IMR-90 (cell line): ENCODE results near the gene HIPK3. TPM values are rescaled to one million over a fixed set of nuclear protein-coding genes. Genes with fewer than 3 reads are reported as not detected.

ENCODE experiments used
- ATAC-seq: fragments of 200-7000 bp; cut with Tn5 transposase; 2 replicates; pipeline ENCODE4 v1.9.1; 2020; ENCODE audit warnings: low read depth, mild to moderate bottlenecking, moderate library complexity
- BruUV-seq: library from RNA; stranded (reverse); fragments of 400-500 nt; replicated peaks from 2 replicates; lab custom pipeline; 2021; lab: Mats Ljungman, UMichigan
- CTCF ChIA-PET: fragments of 300-600 bp; formaldehyde crosslinking; extraction: SDS; loops from one replicate; lab custom pipeline; 2021; ENCODE audit warnings: antibody characterized with exemption; lab: Yijun Ruan, JAX
- POLR2A ChIA-PET: fragments of 300-600 bp; sonication (Branson Sonifier 250); formaldehyde crosslinking; loops from one replicate; lab custom pipeline; 2022; ENCODE audit warnings: antibody characterized with exemption; ENCODE audit not compliant: unreplicated experiment; lab: Charles Lee
- DNase-seq: peaks from one replicate; pipeline ENCODE4 v3.0.0; 2013
- H2AFZ ChIP-seq: replicated peaks from 2 replicates; pipeline ENCODE3; 2013; ENCODE audit warnings: low read length, mild to moderate bottlenecking; ENCODE audit not compliant: poor library complexity
- H2AK5ac ChIP-seq: 2 replicates; pipeline ENCODE4 v1.6.1; 2013; ENCODE audit warnings: low read depth, low read length, inconsistent platforms
- H2AK9ac ChIP-seq: replicated peaks from 2 replicates; pipeline ENCODE3; 2013; ENCODE audit warnings: mild to moderate bottlenecking, low read depth, low read length, moderate library complexity; ENCODE audit not compliant: poor library complexity
- H2BK120ac ChIP-seq: 2 replicates; pipeline ENCODE4 v1.6.1; 2013; ENCODE audit warnings: low read depth, low read length, inconsistent platforms
- H2BK15ac ChIP-seq: 3 replicates; pipeline ENCODE4 v1.6.1; 2013; ENCODE audit warnings: low read depth, low read length, inconsistent platforms
- H2BK20ac ChIP-seq: 2 replicates; pipeline ENCODE4 v1.6.1; 2013; ENCODE audit warnings: low read depth, mild to moderate bottlenecking, inconsistent platforms, low read length, moderate library complexity
- H2BK5ac ChIP-seq: 2 replicates; pipeline ENCODE4 v1.6.1; 2013; ENCODE audit warnings: mild to moderate bottlenecking, low read depth, low read length, inconsistent platforms; ENCODE audit not compliant: poor library complexity, severe bottlenecking
- H3K14ac ChIP-seq: replicated peaks from 2 replicates; pipeline ENCODE4 v1.6.1; 2013; ENCODE audit warnings: low read depth, low read length, inconsistent platforms
- H3K18ac ChIP-seq: 2 replicates; pipeline ENCODE4 v1.6.1; 2013; ENCODE audit warnings: low read depth, low read length, control low read depth
- H3K23ac ChIP-seq: 2 replicates; pipeline ENCODE4 v1.6.1; 2013; ENCODE audit warnings: low read depth, low read length, inconsistent platforms
- H3K27ac ChIP-seq: 2 replicates; pipeline ENCODE4 v1.5.1; 2013; ENCODE audit warnings: mild to moderate bottlenecking, control low read depth, low read length; ENCODE audit not compliant: insufficient read depth
- H3K27me3 ChIP-seq: 2 replicates; pipeline ENCODE4 v1.6.1; 2013; ENCODE audit warnings: low read length; ENCODE audit not compliant: control insufficient read depth, insufficient read depth
- H3K36me3 ChIP-seq: 2 replicates; pipeline ENCODE4 v1.6.1; 2013; ENCODE audit warnings: low read length, mixed read lengths; ENCODE audit not compliant: control insufficient read depth, insufficient read depth
- H3K4ac ChIP-seq: 2 replicates; pipeline ENCODE4 v1.6.1; 2013; ENCODE audit warnings: low read depth, low read length, inconsistent platforms
- H3K4me1 ChIP-seq: 2 replicates; pipeline ENCODE4 v1.6.1; 2013; ENCODE audit warnings: low read length, mixed read lengths; ENCODE audit not compliant: control insufficient read depth, insufficient read depth
- H3K4me2 ChIP-seq: 2 replicates; pipeline ENCODE4 v1.6.1; 2013; ENCODE audit warnings: low read depth, mild to moderate bottlenecking, control low read depth, low read length, moderate library complexity
- H3K4me3 ChIP-seq: 2 replicates; pipeline ENCODE4 v1.5.1; 2013; ENCODE audit warnings: low read depth, mild to moderate bottlenecking, control low read depth, low read length, moderate library complexity; ENCODE audit not compliant: insufficient read depth
- H3K56ac ChIP-seq: 2 replicates; pipeline ENCODE4 v1.6.1; 2013; ENCODE audit warnings: low read length, inconsistent platforms; ENCODE audit not compliant: insufficient read depth; ENCODE audit errors: extremely low read depth
- H3K79me1 ChIP-seq, 2 experiments: 2 replicates each; pipeline ENCODE4 v1.6.1; 2013; ENCODE audit warnings: low read length in 2 of 2, inconsistent platforms in 1 of 2, low read depth in 1 of 2
- H3K9ac ChIP-seq: 2 replicates; pipeline ENCODE4 v1.6.1; 2013; ENCODE audit warnings: low read depth, low read length, control low read depth
- H3K9me1 ChIP-seq: 2 replicates; pipeline ENCODE4 v1.6.1; 2013; ENCODE audit warnings: low read length, inconsistent platforms; ENCODE audit not compliant: insufficient read depth
- H3K9me3 ChIP-seq: 2 replicates; pipeline ENCODE4 v1.6.1; 2013; ENCODE audit warnings: low read length; ENCODE audit not compliant: control insufficient read depth, insufficient read depth
- H4K20me1 ChIP-seq: 2 replicates; pipeline ENCODE4 v1.6.1; 2013; ENCODE audit warnings: low read length, inconsistent platforms; ENCODE audit not compliant: insufficient read depth
- H4K5ac ChIP-seq: 2 replicates; pipeline ENCODE4 v1.6.1; 2013; ENCODE audit warnings: mild to moderate bottlenecking, low read depth, low read length, control low read depth
- H4K8ac ChIP-seq, 2 experiments: 2 replicates each; pipeline ENCODE4 v1.6.1; 2013; ENCODE audit warnings: low read depth in 2 of 2, low read length in 2 of 2, control low read depth in 1 of 2, inconsistent platforms in 1 of 2
- H4K91ac ChIP-seq: 2 replicates; pipeline ENCODE4 v1.6.1; 2013; ENCODE audit warnings: low read depth, low read length, inconsistent platforms; ENCODE audit not compliant: insufficient read depth
- CEBPB ChIP-seq: IDR thresholded peaks from 2 replicates; pipeline ENCODE4 v1.6.1; 2012; ENCODE audit warnings: low read depth, low read length, improper control_type of control experiment
- RFX5 ChIP-seq: IDR thresholded peaks from 2 replicates; pipeline ENCODE4 v1.8.0; 2012; ENCODE audit warnings: low read depth, mild to moderate bottlenecking, low read length, moderate library complexity
- WGBS, 2 experiments: methylation state at CpG; one replicate each; pipeline versions ENCODE4 v1.1.5 to v1.1.7; 2013; ENCODE audit warnings: missing lambda C conversion rate in 2 of 2; ENCODE audit not compliant: insufficient read length in 1 of 2; ENCODE audit errors: extremely low coverage in 2 of 2; 5-methylcytosine and 5-hydroxymethylcytosine counted together
- dilution Hi-C: fragments of 300-500 bp; cut with HindIII; formaldehyde crosslinking; loops from one replicate; pipeline ENCODE4 v1.14.3; 2018; ENCODE audit warnings: low sequenced_read_pairs; ENCODE audit not compliant: unreplicated experiment
- in situ Hi-C: fragments of 300-500 bp; cut with MboI; formaldehyde crosslinking; loops from 3 replicates; pipeline ENCODE4 v1.14.3; 2019; ENCODE audit warnings: low sequenced_read_pairs, inconsistent platforms, mixed read lengths
- intact Hi-C: fragments of 100-400 bp; cut with micrococcal nuclease; formaldehyde crosslinking; loops from 2 replicates; pipeline ENCODE4 v1.10.0; 2022
- polyA plus RNA-seq, 3 experiments: library from polyadenylated mRNA; depleted of rRNA; stranded (reverse); fragments of >200 nt; gene quantifications; 2 replicates each; pipeline ENCODE4 v1.2.3, GENCODE V29; 2012; ENCODE audit warnings: low replicate concordance in 1 of 3
- total RNA-seq: library from RNA; depleted of rRNA; stranded (reverse); fragments of >200 nt; gene quantifications from 2 replicates; pipeline ENCODE4 v1.2.3, GENCODE V29; 2012
- TF ChIP-seq, protein P1 (sequence below): conservative IDR thresholded peaks from 2 replicates; pipeline ENCODE4 v1.5.1; 2012; ENCODE audit warnings: mild to moderate bottlenecking, low read depth, low read length, improper control_type of control experiment
- TF ChIP-seq, protein P2 (sequence below): fragments of 150-350 bp; IDR thresholded peaks from 2 replicates; pipeline ENCODE4 v1.6.1; 2017; ENCODE audit warnings: mild to moderate bottlenecking, antibody characterized with exemption, low read length, low read depth

HIPK3 gene
- total and polyA plus RNA-seq, 2 of the 4 experiments (the other 2 are of a cell fraction), result 8.3 to 103 TPM

DNA sequence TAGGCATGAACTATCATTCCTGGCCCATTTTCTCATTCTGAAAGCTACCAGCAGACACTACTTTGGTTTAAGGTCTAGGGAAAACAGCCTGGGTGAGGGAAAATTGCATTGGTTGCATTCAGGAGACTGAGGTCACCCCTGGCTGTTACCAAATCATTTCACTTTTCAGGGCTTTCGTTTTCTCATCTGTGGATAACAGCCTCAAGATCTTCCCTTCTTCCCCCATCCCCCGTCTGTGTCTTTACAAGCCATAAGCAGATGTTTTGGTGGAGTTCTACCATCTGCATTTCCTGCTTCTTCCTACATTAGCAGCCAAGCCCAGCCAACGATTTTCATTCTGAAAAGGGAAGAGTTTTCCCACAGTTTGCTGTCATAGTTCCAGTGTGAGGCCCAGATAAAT is 130.4 kb downstream of the HIPK3 start:
- Histone ChIP-seq H2BK5ac (no peak overlapping the region), H3K4me3 (no peak overlapping the region), H3K14ac (no peak overlapping the region), H3K36me3 (no peaks in the 10 kb centered on the region; the same call in 1 of the 2 replicates), H2AK5ac (no peak overlapping the region), H3K4me1 (no peaks in the 10 kb centered on the region), H3K9me3 (no peaks in the 10 kb centered on the region), H4K8ac (no peak overlapping the region), H3K9ac (no peak overlapping the region), H3K4ac (no peak overlapping the region), H3K27ac (no peak overlapping the region), H3K9me1 (no peaks in the 10 kb centered on the region), H2BK120ac (no peak overlapping the region), H3K18ac (no peak overlapping the region), H3K27me3 (no peaks in the 10 kb centered on the region), H4K20me1 (no peaks in the 10 kb centered on the region), H2AFZ (no peak overlapping the region), H4K91ac (no peak overlapping the region), H2AK9ac (no peak overlapping the region), H3K23ac (no peak overlapping the region), H3K79me1 (peaks cover 0 to 31% of the 10 kb centered on the region in 2 experiments; a peak in 3 of 4 replicates), H3K56ac (no peak overlapping the region), H3K4me2 (peak overlapping the region; percentile 36; the same call in 1 of the 2 replicates), H4K5ac (no peak overlapping the region), H2BK20ac (no peak overlapping the region), H2BK15ac (no peak overlapping the region)
- BruUV-seq, result no TSS peak
- DNase-seq (no peak), ATAC-seq (no peak)
- dilution Hi-C loops (no loop called here), intact Hi-C loops (no loop called here), in situ Hi-C loops (no loop called here)
- ChIA-PET POLR2A (no interaction called here), CTCF (no interaction called here)
- TF ChIP-seq CEBPB (no peak), RFX5 (no peak)
- TF ChIP-seq, protein P1, sequence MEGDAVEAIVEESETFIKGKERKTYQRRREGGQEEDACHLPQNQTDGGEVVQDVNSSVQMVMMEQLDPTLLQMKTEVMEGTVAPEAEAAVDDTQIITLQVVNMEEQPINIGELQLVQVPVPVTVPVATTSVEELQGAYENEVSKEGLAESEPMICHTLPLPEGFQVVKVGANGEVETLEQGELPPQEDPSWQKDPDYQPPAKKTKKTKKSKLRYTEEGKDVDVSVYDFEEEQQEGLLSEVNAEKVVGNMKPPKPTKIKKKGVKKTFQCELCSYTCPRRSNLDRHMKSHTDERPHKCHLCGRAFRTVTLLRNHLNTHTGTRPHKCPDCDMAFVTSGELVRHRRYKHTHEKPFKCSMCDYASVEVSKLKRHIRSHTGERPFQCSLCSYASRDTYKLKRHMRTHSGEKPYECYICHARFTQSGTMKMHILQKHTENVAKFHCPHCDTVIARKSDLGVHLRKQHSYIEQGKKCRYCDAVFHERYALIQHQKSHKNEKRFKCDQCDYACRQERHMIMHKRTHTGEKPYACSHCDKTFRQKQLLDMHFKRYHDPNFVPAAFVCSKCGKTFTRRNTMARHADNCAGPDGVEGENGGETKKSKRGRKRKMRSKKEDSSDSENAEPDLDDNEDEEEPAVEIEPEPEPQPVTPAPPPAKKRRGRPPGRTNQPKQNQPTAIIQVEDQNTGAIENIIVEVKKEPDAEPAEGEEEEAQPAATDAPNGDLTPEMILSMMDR, result no peak
- TF ChIP-seq, protein P2, sequence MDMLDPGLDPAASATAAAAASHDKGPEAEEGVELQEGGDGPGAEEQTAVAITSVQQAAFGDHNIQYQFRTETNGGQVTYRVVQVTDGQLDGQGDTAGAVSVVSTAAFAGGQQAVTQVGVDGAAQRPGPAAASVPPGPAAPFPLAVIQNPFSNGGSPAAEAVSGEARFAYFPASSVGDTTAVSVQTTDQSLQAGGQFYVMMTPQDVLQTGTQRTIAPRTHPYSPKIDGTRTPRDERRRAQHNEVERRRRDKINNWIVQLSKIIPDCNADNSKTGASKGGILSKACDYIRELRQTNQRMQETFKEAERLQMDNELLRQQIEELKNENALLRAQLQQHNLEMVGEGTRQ, result no peak
- WGBS, 2 experiments, result no CpG with 5 or more reads among the region's 3 CpGs
